GM12873 (cell line): ENCODE measurements around the gene ELF3.

Source experiments
- CTCF ChIP-seq: IDR thresholded peaks from 2 replicates; pipeline ENCODE4 v1.5.1; 2012; ENCODE audit warnings: low read depth, mild to moderate bottlenecking, moderate library complexity, low read length, control low read depth; ENCODE audit not compliant: insufficient read depth; ENCODE audit errors: missing control alignments

ELF3 gene

GRCh38 chr1:202011994-202012393 lies 1.6 kb downstream of the ELF3 start:
- TF ChIP-seq CTCF, result no peak

DNA sequence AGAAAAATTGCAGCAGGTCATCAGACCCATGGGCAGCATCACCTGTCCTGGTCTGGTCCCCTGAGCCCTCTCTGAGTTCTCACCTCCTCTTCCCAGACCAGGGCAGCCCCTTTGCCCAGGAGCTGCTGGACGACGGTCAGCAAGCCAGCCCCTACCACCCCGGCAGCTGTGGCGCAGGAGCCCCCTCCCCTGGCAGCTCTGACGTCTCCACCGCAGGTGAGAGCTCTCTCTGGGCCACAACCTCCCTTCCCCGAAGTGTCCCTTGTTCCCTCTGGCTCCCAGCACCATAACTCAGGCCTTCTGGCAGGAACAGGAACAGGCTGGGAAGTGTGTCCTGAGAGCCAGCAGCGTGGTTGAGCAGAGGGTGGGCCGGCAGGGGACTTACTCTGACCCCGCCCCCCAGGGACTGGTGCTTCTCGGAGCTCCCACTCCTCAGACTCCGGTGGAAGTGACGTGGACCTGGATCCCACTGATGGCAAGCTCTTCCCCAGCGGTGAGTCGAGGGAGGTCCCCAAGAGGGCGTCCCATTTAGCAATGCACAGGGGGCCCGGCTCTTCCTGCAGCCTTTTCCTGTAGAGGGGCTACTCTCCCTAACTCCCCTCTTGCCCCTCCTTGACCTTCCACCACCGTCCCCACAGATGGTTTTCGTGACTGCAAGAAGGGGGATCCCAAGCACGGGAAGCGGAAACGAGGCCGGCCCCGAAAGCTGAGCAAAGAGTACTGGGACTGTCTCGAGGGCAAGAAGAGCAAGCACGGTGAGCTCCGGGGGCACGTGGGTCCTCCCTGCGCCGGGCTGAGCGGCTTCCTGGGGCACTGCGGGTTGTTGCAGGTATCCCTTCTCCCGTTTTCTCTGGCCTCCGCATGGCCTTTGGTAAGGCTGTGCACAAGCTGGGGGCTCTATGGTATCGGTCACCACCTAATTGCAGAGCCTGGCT lies 2.4 kb downstream of the ELF3 start:
- TF ChIP-seq CTCF, result no peak

DNA sequence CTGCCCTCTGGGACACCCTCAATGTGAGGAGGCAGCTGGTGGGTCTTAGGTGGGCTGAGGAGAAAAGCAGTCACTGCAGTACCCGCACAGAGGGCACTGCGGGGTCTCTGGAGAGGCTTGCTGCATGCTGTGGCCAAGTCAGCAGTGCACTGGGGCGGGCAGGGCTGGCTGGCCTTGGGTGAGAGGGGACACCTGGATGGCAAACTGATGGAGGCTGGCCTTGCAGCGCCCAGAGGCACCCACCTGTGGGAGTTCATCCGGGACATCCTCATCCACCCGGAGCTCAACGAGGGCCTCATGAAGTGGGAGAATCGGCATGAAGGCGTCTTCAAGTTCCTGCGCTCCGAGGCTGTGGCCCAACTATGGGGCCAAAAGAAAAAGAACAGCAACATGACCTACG lies 3.2 kb downstream of the ELF3 start:
- TF ChIP-seq CTCF, result no peak

DNA sequence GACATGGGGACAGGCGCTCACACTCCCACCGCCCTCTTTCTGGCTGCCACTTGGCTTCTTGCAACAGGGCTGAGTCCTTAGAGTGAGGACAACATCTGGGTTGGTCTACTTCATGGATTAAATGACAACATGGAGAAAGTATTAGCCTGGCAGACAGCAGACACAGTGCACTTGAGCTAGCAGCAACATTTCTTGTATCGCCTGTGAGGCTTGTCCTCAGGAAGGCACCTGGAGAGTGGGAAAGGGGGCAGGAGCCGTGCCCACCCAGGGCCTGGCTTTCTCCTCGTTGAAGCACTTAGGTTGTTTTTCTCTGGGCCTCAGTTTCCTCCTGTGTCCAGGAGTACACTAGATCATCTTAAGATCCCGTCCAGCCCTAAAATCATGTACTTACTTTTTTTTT lies 3.7 kb downstream of the ELF3 start:
- no peak for TF ChIP-seq CTCF

DNA sequence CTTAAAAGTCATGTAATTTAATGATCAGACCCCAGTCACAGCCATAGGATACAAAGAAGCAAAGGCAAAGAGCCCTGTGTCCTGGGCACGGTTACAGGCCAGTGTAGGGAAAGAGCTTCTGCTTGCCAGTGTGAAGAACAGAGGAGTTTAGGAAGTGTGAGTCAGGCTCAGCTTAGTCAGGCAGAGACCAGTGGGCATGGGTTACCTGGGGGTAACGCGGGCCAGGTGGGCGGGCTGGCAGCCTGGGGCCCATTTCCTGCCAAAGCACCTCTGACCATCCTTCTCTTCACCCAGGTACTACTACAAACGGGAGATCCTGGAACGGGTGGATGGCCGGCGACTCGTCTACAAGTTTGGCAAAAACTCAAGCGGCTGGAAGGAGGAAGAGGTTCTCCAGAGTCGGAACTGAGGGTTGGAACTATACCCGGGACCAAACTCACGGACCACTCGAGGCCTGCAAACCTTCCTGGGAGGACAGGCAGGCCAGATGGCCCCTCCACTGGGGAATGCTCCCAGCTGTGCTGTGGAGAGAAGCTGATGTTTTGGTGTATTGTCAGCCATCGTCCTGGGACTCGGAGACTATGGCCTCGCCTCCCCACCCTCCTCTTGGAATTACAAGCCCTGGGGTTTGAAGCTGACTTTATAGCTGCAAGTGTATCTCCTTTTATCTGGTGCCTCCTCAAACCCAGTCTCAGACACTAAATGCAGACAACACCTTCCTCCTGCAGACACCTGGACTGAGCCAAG lies 4.7 kb downstream of the ELF3 start:
- no peak for TF ChIP-seq CTCF

GRCh38 chr1:202015662-202015937 lies 5.2 kb downstream of the ELF3 start:
- TF ChIP-seq CTCF, result no peak

DNA sequence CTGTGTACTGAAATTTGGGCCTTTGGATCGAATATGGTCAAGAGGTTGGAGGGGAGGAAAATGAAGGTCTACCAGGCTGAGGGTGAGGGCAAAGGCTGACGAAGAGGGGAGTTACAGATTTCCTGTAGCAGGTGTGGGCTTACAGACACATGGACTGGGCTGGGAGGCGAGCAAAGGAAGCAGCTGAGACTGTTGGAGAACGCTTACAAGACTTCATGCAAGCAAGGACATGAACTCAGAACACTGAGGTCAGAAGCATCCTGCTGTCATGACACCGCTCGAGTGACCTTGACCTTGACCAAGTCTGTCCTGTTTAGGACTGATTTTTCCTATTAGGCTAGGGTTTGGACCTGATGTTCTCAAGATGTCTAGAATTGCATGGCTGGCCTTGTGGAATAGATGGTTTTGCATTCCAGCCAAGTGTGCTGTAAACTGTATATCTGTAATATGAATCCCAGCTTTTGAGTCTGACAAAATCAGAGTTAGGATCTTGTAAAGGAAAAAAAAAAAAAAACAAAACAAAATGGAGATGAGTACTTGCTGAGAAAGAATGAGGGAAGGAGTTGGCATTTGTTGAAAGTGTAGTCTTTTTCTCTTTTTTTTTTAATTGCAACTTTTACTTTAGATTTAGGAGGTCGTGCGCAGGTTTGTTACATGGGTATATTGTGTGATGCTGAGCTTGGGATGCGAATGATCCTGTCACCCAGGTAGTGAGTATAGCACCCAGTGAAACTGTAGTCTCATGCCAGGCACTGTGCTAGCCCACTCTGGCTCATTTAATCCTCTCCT lies 5.8 kb downstream of the ELF3 start:
- TF ChIP-seq CTCF, result no peak
